ENCODE results near the gene WDR31.

DNA sequence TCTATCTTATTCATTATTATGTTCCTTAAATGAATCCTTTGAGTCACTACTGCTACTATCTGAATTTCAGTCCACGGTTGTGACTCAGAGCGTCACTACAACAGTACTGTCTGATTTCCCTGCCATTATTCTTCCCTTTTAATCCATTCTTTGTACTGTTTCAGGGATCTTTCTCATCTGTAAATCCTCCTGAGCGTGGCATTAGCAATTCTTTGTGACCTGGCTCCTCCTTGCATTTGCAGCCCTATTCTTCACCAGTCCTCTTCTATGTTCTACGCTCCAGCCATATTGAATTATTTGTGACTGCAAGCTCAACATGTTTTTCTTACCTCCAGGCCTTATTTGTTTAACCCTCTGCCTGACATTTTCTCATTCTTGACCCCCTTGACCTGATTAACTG, 58.7 kb downstream of the WDR31 start:
- TF ChIP-seq POLR2A (IDR thresholded peaks at IDR 0.05; ENCODE audit: low read depth) = no peak
- TF ChIP-seq POLR2AphosphoS5 (IDR thresholded peaks at IDR 0.05) = no peak
